GM11168 (cell line): ENCODE results near the gene IRX1.

Source experiments
- in situ Hi-C: fragments of 300-500 bp; cut with MboI; formaldehyde crosslinking; loops from one replicate; pipeline ENCODE4 v1.12.0; 2022; ENCODE audit warnings: low sequenced_read_pairs; ENCODE audit not compliant: unreplicated experiment

The IRX1 gene

DNA sequence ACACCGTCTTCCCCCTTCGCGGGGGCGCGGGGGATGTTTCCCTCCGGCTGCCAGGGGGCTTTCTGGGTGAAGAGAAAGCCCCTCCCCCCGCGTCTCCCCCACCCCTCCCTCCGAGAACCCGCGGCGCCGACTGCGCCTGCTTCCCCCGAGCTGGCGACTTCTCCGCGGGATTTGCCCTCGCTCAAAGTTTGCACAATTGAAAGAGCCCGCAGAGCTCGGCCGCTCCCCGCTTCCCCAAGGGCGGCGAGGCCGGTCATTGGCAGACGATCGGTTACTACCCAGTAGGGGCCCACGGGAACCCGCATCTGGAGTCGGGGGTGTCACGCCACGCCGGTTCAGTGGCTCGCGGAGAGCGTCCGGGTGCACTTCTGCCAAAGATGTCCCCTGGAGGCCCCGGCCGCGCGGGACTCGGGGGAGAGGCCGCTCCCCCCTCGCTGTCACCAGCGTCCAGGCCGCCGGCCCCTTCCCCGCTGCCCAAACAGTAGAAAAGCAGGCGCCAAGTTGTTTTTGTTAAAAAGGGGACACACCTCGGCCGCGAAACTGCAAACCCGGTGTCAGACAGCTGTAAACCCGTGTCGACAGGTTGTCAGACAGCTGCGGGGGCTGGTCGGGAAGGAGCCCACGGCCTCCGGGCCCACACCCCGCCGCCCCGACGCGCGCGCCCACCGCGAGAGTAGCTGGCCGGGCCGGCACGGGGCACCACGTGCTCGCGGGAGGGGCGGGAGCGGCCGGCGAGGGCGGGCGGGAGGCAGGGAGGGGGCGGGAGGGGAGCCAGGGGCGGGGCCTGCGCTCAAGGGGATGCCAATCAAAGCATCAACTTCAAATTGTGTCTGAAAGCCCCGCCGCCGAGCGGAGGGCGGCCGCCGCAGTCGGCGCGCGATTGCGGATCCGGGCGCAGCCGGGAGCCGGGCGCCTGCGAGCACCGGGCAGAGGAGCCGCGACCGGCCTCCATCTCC, at the start of gene IRX1:
TSS of gene IRX1 (plus strand) at position 827 of the 956 bp plus-strand sequence. CDS start 274 bp downstream, outside the sequence.
- in situ Hi-C loops: no loop called here

GRCh38 chr5:3546028-3546427, 49.6 kb upstream of the IRX1 start:
- in situ Hi-C loops: no loop called here

GRCh38 chr5:3564116-3564515, 31.5 kb upstream of the IRX1 start:
- in situ Hi-C loops: no loop called here

DNA sequence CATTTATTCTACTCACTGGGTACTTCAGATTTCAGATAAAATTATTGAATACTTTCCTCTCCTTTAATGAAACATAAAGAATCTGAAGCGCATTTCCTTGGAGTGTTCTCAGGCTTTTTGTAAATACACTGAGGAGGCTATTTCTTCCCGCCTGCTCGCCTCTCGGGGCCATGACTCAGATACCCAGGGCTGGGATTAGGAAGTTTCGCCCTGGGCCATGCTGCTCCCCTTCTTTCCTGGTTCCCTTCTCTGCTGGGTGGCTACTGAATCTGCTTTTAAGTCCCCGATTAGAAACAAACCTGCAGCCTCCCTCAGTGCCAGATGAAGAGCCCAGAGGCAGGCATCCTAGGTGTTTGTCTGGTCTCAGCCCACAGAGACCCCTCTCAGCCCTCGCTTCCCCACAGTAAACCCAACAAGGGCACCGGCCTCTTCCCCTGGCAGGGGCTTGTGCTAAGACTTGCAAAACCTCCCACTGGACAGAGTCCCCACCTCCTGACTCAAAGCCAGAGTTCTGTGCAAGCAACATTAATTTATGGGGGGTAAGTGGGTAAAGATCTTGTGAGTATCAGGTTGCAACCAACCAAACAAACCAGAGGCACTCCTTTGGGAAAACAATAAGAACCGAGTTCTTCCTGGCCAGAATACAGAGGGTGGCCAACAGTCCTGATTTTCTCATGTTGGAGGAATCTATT, 30.7 kb upstream of the IRX1 start:
- in situ Hi-C loops: no loop called here

DNA sequence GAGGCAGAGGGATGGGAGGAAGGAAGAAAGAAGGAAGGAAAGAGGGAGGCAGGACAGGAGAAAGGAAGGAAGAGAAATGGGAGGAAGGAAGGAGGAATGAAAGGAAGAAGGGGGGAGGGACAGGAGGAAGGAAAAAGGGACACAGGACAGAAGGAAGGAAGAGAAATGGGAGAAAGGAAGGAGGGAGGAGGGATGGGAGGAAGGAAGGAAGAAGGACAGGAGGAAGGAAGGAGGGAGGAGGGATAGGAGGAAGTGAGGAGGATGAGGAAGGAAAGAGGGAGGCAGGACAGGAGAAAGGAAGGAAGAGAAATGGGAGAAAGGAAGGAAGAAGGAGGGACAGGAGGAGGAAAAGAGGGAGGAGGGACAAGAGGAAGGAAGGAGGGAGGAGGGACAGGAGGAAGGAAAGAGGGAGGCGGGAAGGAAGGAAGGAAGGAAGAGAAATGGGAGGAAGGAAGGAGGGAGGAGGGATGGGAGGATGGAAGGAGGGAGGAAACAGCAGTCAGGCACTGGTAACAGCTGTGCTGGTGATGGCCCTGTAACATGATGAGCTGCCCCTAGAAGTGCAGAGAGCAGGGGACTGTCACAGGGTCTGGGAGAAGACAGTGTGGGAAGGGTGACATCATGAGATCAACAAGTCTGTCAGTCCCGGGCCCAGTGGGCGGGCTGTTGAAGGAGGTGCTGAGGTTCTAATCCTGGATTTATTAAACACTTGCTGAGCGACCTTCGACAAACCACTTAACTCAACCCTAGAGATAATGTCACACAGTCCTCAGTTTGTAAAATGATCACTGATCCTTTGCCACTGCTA, 10.7 kb upstream of the IRX1 start:
- in situ Hi-C loops: no loop called here

GRCh38 chr5:3590161-3590966, 5.3 kb upstream of the IRX1 start:
- in situ Hi-C loops: no loop called here

DNA sequence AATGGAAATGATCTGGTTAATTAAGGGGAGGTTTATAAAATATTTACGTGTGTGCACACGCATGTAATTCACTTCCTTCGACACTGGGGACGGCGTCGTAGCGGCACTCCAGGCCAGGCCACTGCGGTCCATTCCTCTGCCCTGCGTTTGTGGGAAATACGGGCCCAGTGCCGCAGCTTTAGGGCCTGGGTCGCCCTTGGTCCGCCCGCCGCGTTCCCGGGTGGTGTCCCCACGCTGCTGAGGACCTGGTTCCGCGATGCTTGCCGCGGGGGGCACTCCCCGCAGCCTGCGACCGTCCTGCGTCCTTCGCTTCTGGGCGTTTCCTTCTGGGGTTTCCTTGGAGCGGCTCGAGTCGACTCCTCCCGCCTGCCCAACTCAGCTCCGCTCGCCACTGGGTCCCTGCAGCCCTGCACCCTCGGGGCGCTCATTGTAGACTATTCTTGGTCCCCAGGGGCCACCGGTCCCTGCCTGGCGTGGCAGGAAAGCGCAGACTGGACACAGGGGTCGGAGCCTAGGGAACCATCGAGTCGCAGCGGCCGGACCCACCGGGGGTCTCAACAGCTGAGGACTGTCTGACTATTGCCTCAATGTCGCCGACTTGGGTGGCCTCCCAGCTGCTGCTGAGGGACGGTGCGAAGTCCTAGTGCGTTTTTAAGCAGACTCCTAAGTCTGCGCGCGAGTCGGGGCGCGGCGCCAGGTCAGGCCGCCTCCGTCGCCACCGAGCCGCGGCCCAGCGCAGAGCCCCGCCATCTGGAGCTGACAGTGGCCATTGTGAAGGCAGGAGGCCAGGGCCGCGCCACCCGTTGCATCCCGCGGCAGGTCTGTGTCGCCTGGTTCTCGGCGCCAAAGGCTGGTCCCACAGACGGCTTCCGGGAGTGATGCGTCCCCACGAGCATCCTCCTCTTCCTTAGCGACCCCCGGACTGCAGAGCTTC, 4.4 kb upstream of the IRX1 start:
- in situ Hi-C loops: no loop called here

GRCh38 chr5:3592298-3592697, 3.3 kb upstream of the IRX1 start:
- in situ Hi-C loops: no loop called here

GRCh38 chr5:3593771-3594509, 1.7 kb upstream of the IRX1 start:
- in situ Hi-C loops: no loop called here

GRCh38 chr5:3594510-3595005, 1.1 kb upstream of the IRX1 start:
- in situ Hi-C loops: no loop called here

DNA sequence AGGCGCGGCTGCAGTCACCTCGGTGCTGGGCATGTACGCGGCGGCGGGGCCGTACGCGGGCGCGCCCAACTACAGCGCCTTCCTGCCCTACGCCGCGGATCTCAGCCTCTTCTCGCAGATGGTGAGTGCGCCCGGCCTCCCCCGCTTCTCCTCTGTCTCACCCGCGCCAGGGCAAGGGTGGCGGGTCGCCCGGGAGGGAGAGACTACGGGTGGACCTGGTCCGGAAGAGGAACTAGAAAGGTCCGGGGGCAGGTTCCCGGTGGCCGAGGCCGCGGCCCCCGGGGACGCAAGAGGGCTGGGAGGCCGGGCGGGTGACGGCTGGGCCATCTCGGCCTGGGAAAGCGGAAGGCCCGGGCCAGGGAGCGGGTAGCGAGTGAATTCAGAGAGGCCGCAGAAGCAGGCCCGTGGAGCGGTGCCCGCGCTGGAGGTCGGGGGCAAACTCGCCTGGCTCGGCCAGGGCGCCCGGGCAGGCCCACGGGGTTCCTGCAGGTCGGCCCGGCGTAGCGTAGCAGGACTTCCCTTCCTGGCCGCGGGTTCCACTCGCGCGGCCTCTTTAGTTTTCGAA, 711 bp downstream of the IRX1 start:
- in situ Hi-C loops: no loop called here

- in situ Hi-C loops: no loop called here
Measured at GRCh38 chr5:3596857-3597166, 1.2 kb downstream of the IRX1 start.

- in situ Hi-C loops: no loop called here
Measured at GRCh38 chr5:3597167-3598007, 1.8 kb downstream of the IRX1 start.

- in situ Hi-C loops: no loop called here
Measured at GRCh38 chr5:3598207-3598606, 2.6 kb downstream of the IRX1 start.

GRCh38 chr5:3598769-3599211, 3.2 kb downstream of the IRX1 start:
- in situ Hi-C loops: no loop called here

- in situ Hi-C loops: no loop called here
Measured at GRCh38 chr5:3599226-3600105, 3.8 kb downstream of the IRX1 start.
